HEK293 (cell line): ENCODE measurements around the gene OPN5.

Experiments
- CTCF ChIA-PET: fragments of 350-600 bp; formaldehyde crosslinking; extraction: SDS; loops from one replicate; lab custom pipeline; 2021; ENCODE audit warnings: antibody characterized with exemption; lab: Yijun Ruan, JAX
- POLR2A ChIA-PET: fragments of 300-600 bp; formaldehyde crosslinking; extraction: SDS; loops from one replicate; lab custom pipeline; 2020; ENCODE audit warnings: antibody characterized with exemption, inconsistent platforms; lab: Yijun Ruan, JAX
- H3K27ac ChIP-seq: fragments of 200-500 bp; sonication (Bioruptor generic); 2 replicates; pipeline ENCODE4 v1.5.1; 2014; ENCODE audit warnings: low read depth, low read length, control low read depth, inconsistent platforms; ENCODE audit errors: extremely low read depth
- H3K36me3 ChIP-seq, 2 experiments: fragments of 200-500 bp in 1 of 2; sonication (Bioruptor generic) in 1 of 2; 1 replicate in 1 of 2; 2 replicates in 1 of 2; pipeline ENCODE4 v1.5.1; 2014 to 2017; ENCODE audit warnings: inconsistent platforms in 2 of 2, low read length in 2 of 2; ENCODE audit not compliant: control insufficient read depth in 2 of 2, insufficient read depth in 1 of 2
- H3K4me1 ChIP-seq: fragments of 200-500 bp; sonication (Bioruptor generic); 2 replicates; pipeline ENCODE4 v1.5.1; 2014; ENCODE audit warnings: mild to moderate bottlenecking, low read length, inconsistent platforms; ENCODE audit not compliant: control insufficient read depth, insufficient read depth
- H3K4me3 ChIP-seq: 2 replicates; pipeline ENCODE4 v1.5.1; 2011; ENCODE audit warnings: low read depth, mild to moderate bottlenecking, control low read depth, low read length, moderate library complexity
- H3K9me3 ChIP-seq: fragments of 200-500 bp; sonication (Bioruptor generic); 2 replicates; pipeline ENCODE4 v1.5.1; 2014; ENCODE audit warnings: low read depth, low read length, inconsistent platforms; ENCODE audit not compliant: control insufficient read depth, insufficient read depth
- GLI2 ChIP-seq: fragments of 450-650 bp; formaldehyde crosslinking; IDR thresholded peaks from 2 replicates; pipeline ENCODE4; 2017; ENCODE audit warnings: missing biosample characterization, missing genetic modification characterization, low read depth, borderline replicate concordance
- SCRT2 ChIP-seq: fragments of 450-650 bp; formaldehyde crosslinking; IDR thresholded peaks from 2 replicates; pipeline ENCODE4 v1.5.1; 2016; ENCODE audit warnings: missing biosample characterization, missing genetic modification characterization
- ZBTB17 ChIP-seq: fragments of 450-650 bp; formaldehyde crosslinking; IDR thresholded peaks from 2 replicates; pipeline ENCODE4 v1.5.1; 2016; ENCODE audit warnings: missing biosample characterization, missing genetic modification characterization
- ZIC2 ChIP-seq: fragments of 450-650 bp; formaldehyde crosslinking; IDR thresholded peaks from 2 replicates; pipeline ENCODE4 v1.5.1; 2016; ENCODE audit warnings: missing biosample characterization, missing genetic modification characterization
- ZNF274 ChIP-seq, 2 experiments: fragments of 200-500 bp in 1 of 2; fragments of 450-650 bp in 1 of 2; sonication (Bioruptor generic) in 1 of 2; formaldehyde crosslinking in 1 of 2; IDR thresholded peaks; 2 replicates each; pipeline versions ENCODE4 v1.5.1 to v1.6.1; 2014 to 2016; ENCODE audit warnings: borderline replicate concordance in 1 of 2, inconsistent platforms in 1 of 2, low read length in 1 of 2, missing biosample characterization in 1 of 2, missing genetic modification characterization in 1 of 2
- ZNF391 ChIP-seq: fragments of 450-650 bp; formaldehyde crosslinking; IDR thresholded peaks from 2 replicates; pipeline ENCODE4 v1.5.1; 2016; ENCODE audit warnings: low read depth, missing biosample characterization, missing genetic modification characterization, borderline replicate concordance
- ZNF555 ChIP-seq: fragments of 450-650 bp; formaldehyde crosslinking; conservative IDR thresholded peaks from 2 replicates; pipeline ENCODE4 v1.5.1; 2017; ENCODE audit warnings: missing biosample characterization, mild to moderate bottlenecking, missing genetic modification characterization, inconsistent platforms
- ZNF610 ChIP-seq: fragments of 450-650 bp; formaldehyde crosslinking; IDR thresholded peaks from 2 replicates; pipeline ENCODE4 v1.5.1; 2016; ENCODE audit warnings: missing biosample characterization, missing genetic modification characterization, borderline replicate concordance
- ZNF626 ChIP-seq: fragments of 450-650 bp; sonication (Bioruptor Pico); formaldehyde crosslinking; IDR thresholded peaks from 2 replicates; pipeline ENCODE4 v1.5.1; 2018; ENCODE audit warnings: missing biosample characterization, missing genetic modification characterization, inconsistent platforms
- ZNF654 ChIP-seq: fragments of 450-650 bp; formaldehyde crosslinking; IDR thresholded peaks from 2 replicates; pipeline ENCODE4 v1.5.1; 2016; ENCODE audit warnings: low read depth, missing biosample characterization, missing genetic modification characterization
- ZNF660 ChIP-seq: fragments of 450-650 bp; IDR thresholded peaks from 2 replicates; pipeline ENCODE4 v1.5.1; 2018; ENCODE audit warnings: missing biosample characterization, mild to moderate bottlenecking, missing genetic modification characterization
- ZNF837 ChIP-seq: fragments of 450-650 bp; formaldehyde crosslinking; IDR thresholded peaks from 2 replicates; pipeline ENCODE4 v1.5.1; 2016; ENCODE audit warnings: missing biosample characterization, missing genetic modification characterization
- TF ChIP-seq, protein P1 (sequence below): fragments of 450-650 bp; formaldehyde crosslinking; IDR thresholded peaks from 2 replicates; pipeline ENCODE4 v1.5.1; 2016; ENCODE audit warnings: missing biosample characterization, missing genetic modification characterization
- TF ChIP-seq, protein P2 (sequence below): fragments of 450-650 bp; formaldehyde crosslinking; IDR thresholded peaks from 2 replicates; pipeline ENCODE4 v1.5.1; 2017; ENCODE audit warnings: missing biosample characterization, missing genetic modification characterization
- TF ChIP-seq, protein P3 (sequence below): fragments of 450-650 bp; formaldehyde crosslinking; IDR thresholded peaks from 2 replicates; pipeline ENCODE4 v1.5.1; 2016; ENCODE audit warnings: missing biosample characterization, missing genetic modification characterization
- TF ChIP-seq, protein P4 (sequence below): fragments of 450-650 bp; formaldehyde crosslinking; IDR thresholded peaks from 2 replicates; pipeline ENCODE4 v1.5.1; 2016; ENCODE audit warnings: missing biosample characterization, missing genetic modification characterization

The OPN5 gene

DNA sequence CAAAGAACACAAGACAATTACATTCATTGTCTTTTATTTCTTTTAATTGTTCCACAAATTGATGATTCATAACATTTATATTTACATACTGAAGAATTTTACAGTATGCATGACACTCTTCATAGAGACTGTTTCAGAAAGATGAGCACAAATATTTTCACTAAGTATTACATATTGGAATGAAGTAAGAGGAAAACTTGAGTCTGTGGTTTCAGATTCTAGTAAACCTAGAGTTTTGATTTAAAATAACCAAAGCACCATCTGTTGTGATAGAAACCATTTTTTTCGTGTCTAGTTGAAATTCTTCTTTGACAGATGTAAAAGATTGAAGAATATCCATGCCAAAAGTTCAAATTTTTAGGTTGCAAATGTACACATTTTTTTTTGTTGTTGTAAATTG is 32.1 kb upstream of the OPN5 start:
- no peaks in the 10 kb centered on the region for H3K4me1 ChIP-seq
- H3K36me3 ChIP-seq, result no peaks in the 10 kb centered on the region
- no peak overlapping the region for H3K4me3 ChIP-seq
- TF ChIP-seq, protein P1, sequence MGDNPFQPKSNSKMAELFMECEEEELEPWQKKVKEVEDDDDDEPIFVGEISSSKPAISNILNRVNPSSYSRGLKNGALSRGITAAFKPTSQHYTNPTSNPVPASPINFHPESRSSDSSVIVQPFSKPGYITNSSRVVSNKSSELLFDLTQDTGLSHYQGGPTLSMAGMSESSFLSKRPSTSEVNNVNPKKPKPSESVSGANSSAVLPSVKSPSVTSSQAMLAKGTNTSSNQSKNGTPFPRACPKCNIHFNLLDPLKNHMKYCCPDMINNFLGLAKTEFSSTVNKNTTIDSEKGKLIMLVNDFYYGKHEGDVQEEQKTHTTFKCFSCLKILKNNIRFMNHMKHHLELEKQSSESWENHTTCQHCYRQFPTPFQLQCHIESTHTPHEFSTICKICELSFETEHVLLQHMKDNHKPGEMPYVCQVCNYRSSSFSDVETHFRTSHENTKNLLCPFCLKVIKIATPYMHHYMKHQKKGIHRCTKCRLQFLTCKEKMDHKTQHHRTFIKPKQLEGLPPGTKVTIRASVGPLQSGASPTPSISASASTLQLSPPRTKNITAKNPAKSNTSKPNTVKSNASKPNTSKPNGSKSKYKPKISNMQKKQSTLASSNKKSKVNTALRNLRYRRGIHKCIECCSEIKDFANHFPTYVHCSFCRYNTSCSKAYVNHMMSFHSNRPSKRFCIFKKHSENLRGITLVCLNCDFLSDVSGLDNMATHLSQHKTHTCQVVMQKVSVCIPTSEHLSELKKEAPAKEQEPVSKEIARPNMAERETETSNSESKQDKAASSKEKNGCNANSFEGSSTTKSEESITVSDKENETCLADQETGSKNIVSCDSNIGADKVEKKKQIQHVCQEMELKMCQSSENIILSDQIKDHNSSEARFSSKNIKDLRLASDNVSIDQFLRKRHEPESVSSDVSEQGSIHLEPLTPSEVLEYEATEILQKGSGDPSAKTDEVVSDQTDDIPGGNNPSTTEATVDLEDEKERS (tag by site-specific recombination), result no peak
- no peak for TF ChIP-seq GLI2 (tag by site-specific recombination)
- TF ChIP-seq ZNF654, result no peak
- no peak for TF ChIP-seq ZNF610 (tag by site-specific recombination)
- TF ChIP-seq, protein P2, sequence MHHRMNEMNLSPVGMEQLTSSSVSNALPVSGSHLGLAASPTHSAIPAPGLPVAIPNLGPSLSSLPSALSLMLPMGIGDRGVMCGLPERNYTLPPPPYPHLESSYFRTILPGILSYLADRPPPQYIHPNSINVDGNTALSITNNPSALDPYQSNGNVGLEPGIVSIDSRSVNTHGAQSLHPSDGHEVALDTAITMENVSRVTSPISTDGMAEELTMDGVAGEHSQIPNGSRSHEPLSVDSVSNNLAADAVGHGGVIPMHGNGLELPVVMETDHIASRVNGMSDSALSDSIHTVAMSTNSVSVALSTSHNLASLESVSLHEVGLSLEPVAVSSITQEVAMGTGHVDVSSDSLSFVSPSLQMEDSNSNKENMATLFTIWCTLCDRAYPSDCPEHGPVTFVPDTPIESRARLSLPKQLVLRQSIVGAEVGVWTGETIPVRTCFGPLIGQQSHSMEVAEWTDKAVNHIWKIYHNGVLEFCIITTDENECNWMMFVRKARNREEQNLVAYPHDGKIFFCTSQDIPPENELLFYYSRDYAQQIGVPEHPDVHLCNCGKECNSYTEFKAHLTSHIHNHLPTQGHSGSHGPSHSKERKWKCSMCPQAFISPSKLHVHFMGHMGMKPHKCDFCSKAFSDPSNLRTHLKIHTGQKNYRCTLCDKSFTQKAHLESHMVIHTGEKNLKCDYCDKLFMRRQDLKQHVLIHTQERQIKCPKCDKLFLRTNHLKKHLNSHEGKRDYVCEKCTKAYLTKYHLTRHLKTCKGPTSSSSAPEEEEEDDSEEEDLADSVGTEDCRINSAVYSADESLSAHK (tag by site-specific recombination), result no peak
- TF ChIP-seq ZNF555, result no peak
- no peak for TF ChIP-seq ZNF660 (tag by site-specific recombination)
- TF ChIP-seq SCRT2 (tag by site-specific recombination), result no peak
- TF ChIP-seq ZNF391, result no peak
- no peak for TF ChIP-seq ZNF274 (IDR thresholded peaks at IDR 0.05; ENCODE audit: low read length)
- no peak for TF ChIP-seq ZNF274 (tag by site-specific recombination; IDR thresholded peaks at IDR 0.05; ENCODE audit: borderline replicate concordance)
- no peak for TF ChIP-seq ZNF837 (tag by site-specific recombination)
- TF ChIP-seq, protein P3, sequence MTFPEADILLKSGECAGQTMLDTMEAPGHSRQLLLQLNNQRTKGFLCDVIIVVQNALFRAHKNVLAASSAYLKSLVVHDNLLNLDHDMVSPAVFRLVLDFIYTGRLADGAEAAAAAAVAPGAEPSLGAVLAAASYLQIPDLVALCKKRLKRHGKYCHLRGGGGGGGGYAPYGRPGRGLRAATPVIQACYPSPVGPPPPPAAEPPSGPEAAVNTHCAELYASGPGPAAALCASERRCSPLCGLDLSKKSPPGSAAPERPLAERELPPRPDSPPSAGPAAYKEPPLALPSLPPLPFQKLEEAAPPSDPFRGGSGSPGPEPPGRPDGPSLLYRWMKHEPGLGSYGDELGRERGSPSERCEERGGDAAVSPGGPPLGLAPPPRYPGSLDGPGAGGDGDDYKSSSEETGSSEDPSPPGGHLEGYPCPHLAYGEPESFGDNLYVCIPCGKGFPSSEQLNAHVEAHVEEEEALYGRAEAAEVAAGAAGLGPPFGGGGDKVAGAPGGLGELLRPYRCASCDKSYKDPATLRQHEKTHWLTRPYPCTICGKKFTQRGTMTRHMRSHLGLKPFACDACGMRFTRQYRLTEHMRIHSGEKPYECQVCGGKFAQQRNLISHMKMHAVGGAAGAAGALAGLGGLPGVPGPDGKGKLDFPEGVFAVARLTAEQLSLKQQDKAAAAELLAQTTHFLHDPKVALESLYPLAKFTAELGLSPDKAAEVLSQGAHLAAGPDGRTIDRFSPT (tag by site-specific recombination), result no peak
- TF ChIP-seq, protein P4, sequence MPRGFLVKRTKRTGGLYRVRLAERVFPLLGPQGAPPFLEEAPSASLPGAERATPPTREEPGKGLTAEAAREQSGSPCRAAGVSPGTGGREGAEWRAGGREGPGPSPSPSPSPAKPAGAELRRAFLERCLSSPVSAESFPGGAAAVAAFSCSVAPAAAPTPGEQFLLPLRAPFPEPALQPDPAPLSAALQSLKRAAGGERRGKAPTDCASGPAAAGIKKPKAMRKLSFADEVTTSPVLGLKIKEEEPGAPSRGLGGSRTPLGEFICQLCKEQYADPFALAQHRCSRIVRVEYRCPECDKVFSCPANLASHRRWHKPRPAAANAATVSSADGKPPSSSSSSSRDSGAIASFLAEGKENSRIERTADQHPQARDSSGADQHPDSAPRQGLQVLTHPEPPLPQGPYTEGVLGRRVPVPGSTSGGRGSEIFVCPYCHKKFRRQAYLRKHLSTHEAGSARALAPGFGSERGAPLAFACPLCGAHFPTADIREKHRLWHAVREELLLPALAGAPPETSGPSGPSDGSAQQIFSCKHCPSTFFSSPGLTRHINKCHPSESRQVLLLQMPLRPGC (tag by site-specific recombination), result no peak
- no peak for TF ChIP-seq ZIC2 (tag by site-specific recombination)
- no peak for TF ChIP-seq ZBTB17
- no peak for TF ChIP-seq ZNF626 (tag by site-specific recombination)
- CTCF ChIA-PET, result interaction anchor here (1.5 to 2.2 kb wide), 2 partner anchors 30 to 118 kb away, joined by 3 to 12 read pairs; no protein-coding TSS in a partner anchor
- POLR2A ChIA-PET, result interaction anchor here (0.6 kb wide), 1 partner anchor 249 kb away, joined by 3 read pairs; no protein-coding TSS in a partner anchor
- H3K9me3 ChIP-seq, result no peaks in the 10 kb centered on the region
- H3K27ac ChIP-seq, result no peak overlapping the region
